Endothelial cell of umbilical vein (primary cell): Measurements from ENCODE around the gene LENG9. TPM values are rescaled to one million over a fixed set of nuclear protein-coding genes. Genes with fewer than 3 reads are reported as not detected.
"Not testable (repeated sequence)": the region's sequence is repeated elsewhere in the genome, so short reads cannot be mapped to it uniquely, and the experiment has no call there.

Experiments
- BruUV-seq: library from RNA; stranded (reverse); fragments of 400-500 nt; replicated peaks from 2 replicates; lab custom pipeline; 2021; lab: Mats Ljungman, UMichigan
- CTCF ChIA-PET: fragments of 300-600, 350-600 bp; sonication (Branson Sonifier 250); formaldehyde crosslinking; loops from one replicate; lab custom pipeline; 2021; ENCODE audit warnings: antibody characterized with exemption, inconsistent platforms; lab: Charles Lee
- POLR2A ChIA-PET: fragments of 300-600, 350-600 bp; sonication (Branson Sonifier 250); formaldehyde crosslinking; loops from one replicate; lab custom pipeline; 2021; ENCODE audit warnings: antibody characterized with exemption, inconsistent platforms; lab: Charles Lee
- DNase-seq: peaks from one replicate; pipeline ENCODE4 v3.0.0-alpha.2; 2011; ENCODE audit warnings: low read depth, low spot score
- FAIRE-seq: peaks from 2 replicates; lab custom pipeline; 2011; peaks lifted over from hg19 to GRCh38; lab: Jason Lieb, UNC
- H2AFZ ChIP-seq: 2 replicates; pipeline ENCODE4 v1.6.0; 2012; ENCODE audit warnings: low read depth, low read length, control low read depth, inconsistent platforms
- H3K27ac ChIP-seq: 2 replicates; pipeline ENCODE4 v1.5.1; 2011; ENCODE audit warnings: low read depth, mild to moderate bottlenecking, control low read depth, low read length, moderate library complexity; ENCODE audit not compliant: insufficient read depth
- H3K27me3 ChIP-seq, 2 experiments: 2 replicates each; pipeline versions ENCODE4 v1.6.0 to v1.6.1; 2011; ENCODE audit warnings: low read length in 2 of 2, mixed read lengths in 1 of 2; ENCODE audit not compliant: control insufficient read depth in 2 of 2, insufficient read depth in 2 of 2
- H3K36me3 ChIP-seq, 2 experiments: 2 replicates in 1 of 2; 3 replicates in 1 of 2; pipeline ENCODE4 v1.5.1; 2011; ENCODE audit warnings: low read length in 2 of 2, mild to moderate bottlenecking in 1 of 2, moderate library complexity in 1 of 2; ENCODE audit not compliant: control insufficient read depth in 2 of 2, insufficient read depth in 2 of 2; ENCODE audit errors: extremely low read depth in 1 of 2
- H3K4me1 ChIP-seq: 3 replicates; pipeline ENCODE4 v1.5.1; 2011; ENCODE audit warnings: mild to moderate bottlenecking, low read length; ENCODE audit not compliant: control insufficient read depth, insufficient read depth; ENCODE audit errors: extremely low read depth
- H3K4me2 ChIP-seq: 2 replicates; pipeline ENCODE4 v1.6.1; 2011; ENCODE audit warnings: low read length, control low read depth, mixed read lengths; ENCODE audit not compliant: insufficient read depth
- H3K4me3 ChIP-seq, 3 experiments: fragments of 200-600 bp in 1 of 3; sonication (generic), shearing (Covaris generic) in 1 of 3; replicated peaks in 1 of 3; 2 replicates each; pipeline ENCODE4 v1.5.1; 2011 to 2016; ENCODE audit warnings: control low read depth in 3 of 3, low read length in 3 of 3, mild to moderate bottlenecking in 2 of 3, inconsistent platforms in 1 of 3, low read depth in 1 of 3, moderate library complexity in 1 of 3; ENCODE audit not compliant: insufficient read depth in 1 of 3
- H3K79me2 ChIP-seq: 2 replicates; pipeline ENCODE4 v1.6.0; 2012; ENCODE audit warnings: low read length, inconsistent platforms; ENCODE audit not compliant: control insufficient read depth, insufficient read depth
- H3K9ac ChIP-seq: replicated peaks from 2 replicates; pipeline ENCODE3; 2011; ENCODE audit warnings: low read length, control low read depth; ENCODE audit not compliant: insufficient read depth; ENCODE audit errors: extremely low read depth
- H3K9me1 ChIP-seq: replicated peaks from 3 replicates; pipeline ENCODE4 v1.6.0; 2011; ENCODE audit warnings: mild to moderate bottlenecking, low read length; ENCODE audit not compliant: control insufficient read depth, insufficient read depth; ENCODE audit errors: extremely low read depth
- H3K9me3 ChIP-seq: replicated peaks from 2 replicates; pipeline ENCODE4 v1.5.1; 2012; ENCODE audit warnings: low read length, inconsistent platforms; ENCODE audit not compliant: control insufficient read depth, insufficient read depth
- H4K20me1 ChIP-seq: replicated peaks from 2 replicates; pipeline ENCODE3; 2011; ENCODE audit warnings: mild to moderate bottlenecking, low read length; ENCODE audit not compliant: control insufficient read depth, insufficient read depth; ENCODE audit errors: extremely low read depth
- dilution Hi-C: fragments of 300-500 bp; cut with MboI; formaldehyde crosslinking; loops from one replicate; pipeline ENCODE4 v1.15.0; 2019; ENCODE audit warnings: low sequenced_read_pairs; ENCODE audit not compliant: extremely low pct_ligation_motif_present
- intact Hi-C: fragments of 100-400 bp; cut with micrococcal nuclease; formaldehyde crosslinking; loops from one replicate; pipeline ENCODE4 v1.10.0; 2022
- polyA plus RNA-seq, 4 experiments: library from polyadenylated mRNA; depleted of rRNA in 3 of 4; stranded (reverse) in 3 of 4; unstranded in 1 of 4; fragments of >200 nt; gene quantifications; 2 replicates each; pipeline versions ENCODE4 v1.2.1 to v1.2.3, GENCODE V29; 2011 to 2012; ENCODE audit warnings: missing spikeins in 1 of 4
- total RNA-seq: library from RNA; stranded (reverse); gene quantifications from 2 replicates; pipeline ENCODE4 v1.2.3, GENCODE V29; 2021

LENG9 gene
- total and polyA plus RNA-seq, 2 donors (not counting 3 experiments of a cell fraction or from before 2014, with no cell fraction given): 0.97 to 2.8 TPM

DNA sequence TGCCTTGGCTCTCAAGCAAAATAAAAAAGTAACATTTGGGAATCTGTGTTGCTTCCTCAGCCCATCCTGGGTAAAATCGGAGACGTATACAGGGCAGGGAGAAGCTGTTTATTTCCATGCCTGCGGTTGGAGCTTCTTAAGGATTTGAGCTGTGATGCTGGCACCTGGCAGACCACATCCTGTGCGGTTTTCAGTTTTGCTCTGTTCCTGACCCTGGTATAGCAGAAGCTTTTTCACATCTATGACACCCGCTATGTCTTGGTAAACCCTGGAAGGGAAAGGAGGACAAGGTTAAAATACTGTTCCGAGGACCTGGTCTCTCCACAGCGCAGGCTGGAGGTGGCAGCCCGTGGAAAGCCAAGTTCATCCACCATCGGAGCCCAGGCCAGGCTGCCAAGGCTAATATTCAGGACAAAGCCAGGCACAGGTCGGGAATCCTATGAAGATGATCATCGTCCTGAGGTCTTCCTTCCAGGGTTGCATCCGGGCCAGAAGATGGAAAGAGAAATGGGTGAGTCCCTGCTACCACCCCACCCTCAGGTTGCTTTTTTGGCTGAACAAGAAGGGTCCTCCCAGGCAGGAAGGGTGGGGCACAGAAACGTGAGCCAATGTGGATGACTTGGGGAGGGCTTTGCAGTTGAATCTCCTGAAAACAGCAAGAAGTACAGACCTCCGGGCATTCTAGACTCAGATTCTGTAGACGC lies 34.3 kb upstream of the LENG9 start:
- BruUV-seq, H3K9me3 ChIP-seq, H3K27ac ChIP-seq, H3K9ac ChIP-seq, CTCF ChIA-PET, intact Hi-C loops, H3K79me2 ChIP-seq, dilution Hi-C loops, H2AFZ ChIP-seq, H3K4me3 ChIP-seq, H3K9me1 ChIP-seq, H4K20me1 ChIP-seq, POLR2A ChIA-PET, H3K36me3 ChIP-seq, FAIRE-seq, H3K4me1 ChIP-seq, DNase-seq, H3K4me2 ChIP-seq, H3K27me3 ChIP-seq: not testable (repeated sequence)

- H3K9ac ChIP-seq, DNase-seq, H3K27me3 ChIP-seq, H3K4me2 ChIP-seq, intact Hi-C loops, dilution Hi-C loops, BruUV-seq, H3K9me3 ChIP-seq, H2AFZ ChIP-seq, FAIRE-seq, H3K27ac ChIP-seq, H3K79me2 ChIP-seq, H4K20me1 ChIP-seq, H3K4me1 ChIP-seq, POLR2A ChIA-PET, H3K4me3 ChIP-seq, H3K9me1 ChIP-seq, H3K36me3 ChIP-seq: not testable (repeated sequence)
- CTCF ChIA-PET: interaction anchor here (1.2 kb wide), 1 partner anchor 157 kb away, joined by 3 read pairs; no protein-coding TSS in a partner anchor
Observed at GRCh38 chr19:54495284-54495683, 31.7 kb upstream of the LENG9 start.
